Stomach (tissue), 4 donors: ENCODE data around the gene TAS2R50.

ENCODE experiments used
- CTCF ChIP-seq, 7 experiments: fragments of 450-650 bp in 4 of 7; fragments of 200-600 bp in 3 of 7; sonication (generic) in 3 of 7; IDR thresholded peaks; one replicate each; pipeline ENCODE4 v1.5.1; 2016 to 2019; ENCODE audit warnings: antibody characterized with exemption in 7 of 7, control low read depth in 2 of 7, mild to moderate bottlenecking in 1 of 7
- POLR2A ChIP-seq, 4 donors: fragments of 450-650 bp; IDR thresholded peaks; one replicate each; pipeline ENCODE4 v1.6.1; 2016; ENCODE audit warnings: antibody characterized with exemption in 4 of 4, control low read depth in 2 of 4, mild to moderate bottlenecking in 1 of 4, moderate library complexity in 1 of 4

DNA sequence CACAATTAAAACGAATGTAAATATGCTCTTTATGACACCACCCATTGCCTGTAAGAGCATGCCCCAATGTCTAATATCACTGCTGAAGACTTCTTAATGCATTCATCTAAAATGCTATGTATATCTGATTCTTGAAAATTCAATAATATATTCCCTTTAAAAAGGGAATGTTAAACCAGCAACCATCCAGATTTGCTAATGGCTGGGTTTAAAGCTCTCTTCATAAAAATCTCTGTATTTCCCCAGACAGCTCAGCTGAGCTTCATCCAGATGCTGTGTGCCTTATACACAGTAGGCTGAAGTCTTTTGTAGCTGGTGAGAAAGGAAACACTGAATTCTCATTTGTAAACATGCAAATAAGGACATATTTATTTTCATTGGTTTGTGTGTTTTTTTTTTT lies 47.5 kb downstream of the TAS2R50 start, which contains the start of gene TAS2R14:
- TF ChIP-seq CTCF (IDR thresholded peaks at IDR 0.05) (no peak), POLR2A (IDR thresholded peaks at IDR 0.05) (no peak)
